ENCODE measurements around the gene PHIP.

DNA sequence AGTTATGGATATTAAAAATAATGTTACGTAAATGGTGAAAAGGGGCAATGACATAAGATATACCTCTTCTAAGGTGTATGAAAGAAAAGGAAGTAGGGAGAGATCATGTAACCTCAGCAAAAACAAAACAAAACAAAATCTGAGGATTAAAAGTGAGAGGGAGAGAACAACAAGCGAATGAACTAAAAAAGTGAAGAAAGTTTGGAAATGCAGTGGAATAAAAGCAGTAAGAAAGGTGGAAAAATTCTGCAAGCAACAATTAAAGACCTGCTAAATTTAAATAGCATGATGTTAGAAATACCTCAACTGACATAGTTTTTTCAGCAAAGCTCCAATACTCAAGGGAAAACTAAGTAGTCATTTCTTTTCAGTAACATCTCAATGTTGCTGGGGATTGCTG is 48.0 kb downstream of the PHIP start:
- TF ChIP-seq, protein P1, sequence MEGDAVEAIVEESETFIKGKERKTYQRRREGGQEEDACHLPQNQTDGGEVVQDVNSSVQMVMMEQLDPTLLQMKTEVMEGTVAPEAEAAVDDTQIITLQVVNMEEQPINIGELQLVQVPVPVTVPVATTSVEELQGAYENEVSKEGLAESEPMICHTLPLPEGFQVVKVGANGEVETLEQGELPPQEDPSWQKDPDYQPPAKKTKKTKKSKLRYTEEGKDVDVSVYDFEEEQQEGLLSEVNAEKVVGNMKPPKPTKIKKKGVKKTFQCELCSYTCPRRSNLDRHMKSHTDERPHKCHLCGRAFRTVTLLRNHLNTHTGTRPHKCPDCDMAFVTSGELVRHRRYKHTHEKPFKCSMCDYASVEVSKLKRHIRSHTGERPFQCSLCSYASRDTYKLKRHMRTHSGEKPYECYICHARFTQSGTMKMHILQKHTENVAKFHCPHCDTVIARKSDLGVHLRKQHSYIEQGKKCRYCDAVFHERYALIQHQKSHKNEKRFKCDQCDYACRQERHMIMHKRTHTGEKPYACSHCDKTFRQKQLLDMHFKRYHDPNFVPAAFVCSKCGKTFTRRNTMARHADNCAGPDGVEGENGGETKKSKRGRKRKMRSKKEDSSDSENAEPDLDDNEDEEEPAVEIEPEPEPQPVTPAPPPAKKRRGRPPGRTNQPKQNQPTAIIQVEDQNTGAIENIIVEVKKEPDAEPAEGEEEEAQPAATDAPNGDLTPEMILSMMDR (IDR thresholded peaks at IDR 0.05; ENCODE audit: low read depth, low read length), result no peak
- TF ChIP-seq EZH2phosphoT487 (IDR thresholded peaks at IDR 0.05; ENCODE audit: low read depth), result no peak

Data from OCI-LY3 (cell line).